Measurements from ENCODE around the gene PPP2CA.

Gene PPP2CA

GRCh38 chr5:134209477-134210245 lies 16.2 kb downstream of the PPP2CA start:
- DNase-seq (ENCODE audit: insufficient read length, low spot score) (no peak), FAIRE-seq (no peak)
- TF ChIP-seq CTCF (IDR thresholded peaks at IDR 0.05; ENCODE audit: insufficient read depth, missing control alignments): no peak

- DNase-seq (ENCODE audit: insufficient read length, low spot score) (no peak), FAIRE-seq (no peak)
- TF ChIP-seq CTCF (IDR thresholded peaks at IDR 0.05; ENCODE audit: insufficient read depth, missing control alignments): no peak
Observed at GRCh38 chr5:134207696-134208095, 18.2 kb downstream of the PPP2CA start.

DNA sequence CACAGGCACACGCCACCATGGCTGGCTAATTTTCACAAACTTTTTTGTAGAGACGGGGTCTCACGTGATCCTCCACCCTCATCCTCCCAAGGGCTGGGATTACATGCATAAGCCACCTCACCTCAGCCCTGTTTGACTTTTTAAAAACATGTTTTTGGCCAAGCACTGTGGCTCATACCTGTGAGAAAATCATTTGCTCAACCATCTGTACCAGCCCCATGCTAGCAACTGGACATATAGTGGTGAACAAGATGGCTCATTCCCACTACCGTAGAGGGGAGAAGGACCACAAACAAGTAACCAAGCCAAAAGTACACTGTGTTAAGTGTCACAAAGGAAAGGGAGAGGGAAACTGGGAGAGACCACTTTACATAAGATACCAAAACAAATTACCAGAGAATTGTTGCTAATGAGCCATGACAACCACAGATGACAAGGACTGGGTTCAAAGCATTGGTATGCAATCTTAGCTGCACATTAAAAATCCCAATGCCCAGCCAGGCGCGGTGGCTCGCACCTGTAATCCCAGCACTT lies 19.2 kb downstream of the PPP2CA start:
- no peak for DNase-seq (ENCODE audit: insufficient read length, low spot score)
- FAIRE-seq: no peak
- no peak for TF ChIP-seq CTCF (IDR thresholded peaks at IDR 0.05; ENCODE audit: insufficient read depth, missing control alignments)

GRCh38 chr5:134204575-134204974 lies 21.3 kb downstream of the PPP2CA start:
- FAIRE-seq: no peak
- TF ChIP-seq CTCF (IDR thresholded peaks at IDR 0.05; ENCODE audit: insufficient read depth, missing control alignments): no peak

GRCh38 chr5:134203630-134204029 lies 22.2 kb downstream of the PPP2CA start:
- no peak for DNase-seq (ENCODE audit: insufficient read length, low spot score)
- FAIRE-seq: no peak
- no peak for TF ChIP-seq CTCF (IDR thresholded peaks at IDR 0.05; ENCODE audit: insufficient read depth, missing control alignments)

More at GRCh38 chr5:134204575-134204974, 21.3 kb downstream of the PPP2CA start:
- no peak for DNase-seq (ENCODE audit: insufficient read length, low spot score)

- FAIRE-seq (no peak), DNase-seq (ENCODE audit: insufficient read length, low spot score) (no peak)
- no peak for TF ChIP-seq CTCF (IDR thresholded peaks at IDR 0.05; ENCODE audit: insufficient read depth, missing control alignments)
Observed at GRCh38 chr5:134195666-134196065, 30.2 kb downstream of the PPP2CA start.

- DNase-seq (ENCODE audit: insufficient read length, low spot score) (no peak), FAIRE-seq (no peak)
- TF ChIP-seq CTCF (IDR thresholded peaks at IDR 0.05; ENCODE audit: insufficient read depth, missing control alignments): no peak
Observed at GRCh38 chr5:134189031-134189430, 36.8 kb downstream of the PPP2CA start.

Measured in D721Med (cell line).